ENCODE results near the gene TSPAN31.

GRCh38 chr12:57754411-57755193 is 9.8 kb downstream of the TSPAN31 start, which contains the start of gene MARCHF9:
- no peak for TF ChIP-seq CTCF (IDR thresholded peaks at IDR 0.05)
- TF ChIP-seq SREBF2 (IDR thresholded peaks at IDR 0.05), result no peak
- no peak for TF ChIP-seq CBX2 (IDR thresholded peaks at IDR 0.05; ENCODE audit: borderline replicate concordance, low read depth)
- no peak for TF ChIP-seq POLR2A (IDR thresholded peaks at IDR 0.05; ENCODE audit: low read length)
- TF ChIP-seq KDM1A (IDR thresholded peaks at IDR 0.05; ENCODE audit: low read depth), result no peak

Measured in A549 (cell line).